ENCODE data around the gene ATF7IP2. TPM values are rescaled to one million over a fixed set of nuclear protein-coding genes. Genes with fewer than 3 reads are reported as not detected.
"Not testable (repeated sequence)": the region's sequence is repeated elsewhere in the genome, so short reads cannot be mapped to it uniquely, and the experiment has no call there.

ATF7IP2 gene
- total RNA-seq, 1 experiment from 2014 or later: 25.2 TPM

GRCh38 chr16:10339777-10340732 is 45.8 kb upstream of the ATF7IP2 start:
- no peak for ATAC-seq
- H3K4me1 ChIP-seq (ENCODE audit: control insufficient read depth, insufficient read depth, low read length): no peaks in the 10 kb centered on the region
- H3K36me3 ChIP-seq (ENCODE audit: control insufficient read depth, insufficient read depth, low read length): no peaks in the 10 kb centered on the region
- no peak for DNase-seq (ENCODE audit: low read depth, low spot score)
- intact Hi-C loops (cut with micrococcal nuclease; ENCODE audit: unreplicated experiment): no loop called here
- ChIA-PET CTCF (no interaction called here), POLR2A (no interaction called here)
- in situ Hi-C loops (cut with HindIII; ENCODE audit: low pct_unique_long_range_greater_than_20kb, low sequenced_read_pairs): no loop called here
- H3K4me3 ChIP-seq (ENCODE audit: low read depth in 2 of 2, low read length in 2 of 2): no peak overlapping the region
- H3K27me3 ChIP-seq (ENCODE audit: control insufficient read depth, insufficient read depth, low read length): no peaks in the 10 kb centered on the region
- H3K27ac ChIP-seq (ENCODE audit: low read length): no peak overlapping the region
- H3K9me3 ChIP-seq (ENCODE audit: control insufficient read depth, insufficient read depth, low read depth, low read length): peaks cover 10% of the 10 kb centered on the region; the same call in 1 of the 2 replicates
- TF ChIP-seq REST (IDR thresholded peaks at IDR 0.05; ENCODE audit: insufficient read depth in 1 of 2, low read depth in 2 of 2, low read length in 1 of 2) (no peak), CTCF (IDR thresholded peaks at IDR 0.05) (no peak)
- BruUV-seq (replicated peaks): no TSS peak

- Histone ChIP-seq H3K27ac (ENCODE audit: low read length) (no peak overlapping the region), H3K4me1 (ENCODE audit: control insufficient read depth, insufficient read depth, low read length) (no peaks in the 10 kb centered on the region), H3K36me3 (ENCODE audit: control insufficient read depth, insufficient read depth, low read length) (no peaks in the 10 kb centered on the region), H3K27me3 (ENCODE audit: control insufficient read depth, insufficient read depth, low read length) (no peaks in the 10 kb centered on the region), H3K4me3 (ENCODE audit: low read depth in 2 of 2, low read length in 2 of 2) (no peak overlapping the region), H3K9me3 (ENCODE audit: control insufficient read depth, insufficient read depth, low read depth, low read length) (peaks cover 10% of the 10 kb centered on the region; the same call in 1 of the 2 replicates)
- ChIA-PET CTCF (no interaction called here), POLR2A (interaction anchor here (0.6 kb wide), 1 partner anchor 38 kb away, joined by 6 read pairs; no protein-coding TSS in a partner anchor)
- intact Hi-C loops (cut with micrococcal nuclease; ENCODE audit: unreplicated experiment) (no loop called here), in situ Hi-C loops (cut with HindIII; ENCODE audit: low pct_unique_long_range_greater_than_20kb, low sequenced_read_pairs) (no loop called here)
- no TSS peak for BruUV-seq (replicated peaks)
- DNase-seq (ENCODE audit: low read depth, low spot score) (no peak), ATAC-seq (no peak)
- TF ChIP-seq REST (IDR thresholded peaks at IDR 0.05; ENCODE audit: insufficient read depth in 1 of 2, low read depth in 2 of 2, low read length in 1 of 2) (no peak), POLR2AphosphoS5 (IDR thresholded peaks at IDR 0.05; ENCODE audit: low read depth, low read length) (no peak), CTCF (IDR thresholded peaks at IDR 0.05) (no peak), SIN3A (IDR thresholded peaks at IDR 0.05; ENCODE audit: borderline replicate concordance, insufficient read depth, low read depth, low read length) (no peak), TCF7L2 (IDR thresholded peaks at IDR 0.05; ENCODE audit: low read depth, low read length) (no peak)
Measured at GRCh38 chr16:10343124-10343760, 42.6 kb upstream of the ATF7IP2 start.

GRCh38 chr16:10344699-10345098 is 41.2 kb upstream of the ATF7IP2 start:
- H3K4me3 ChIP-seq (ENCODE audit: low read depth in 2 of 2, low read length in 2 of 2); CTCF ChIA-PET; H3K36me3 ChIP-seq (ENCODE audit: control insufficient read depth, insufficient read depth, low read length); H3K27ac ChIP-seq (ENCODE audit: low read length); in situ Hi-C loops (cut with HindIII; ENCODE audit: low pct_unique_long_range_greater_than_20kb, low sequenced_read_pairs); POLR2A ChIA-PET; H3K4me1 ChIP-seq (ENCODE audit: control insufficient read depth, insufficient read depth, low read length); H3K27me3 ChIP-seq (ENCODE audit: control insufficient read depth, insufficient read depth, low read length); ATAC-seq; DNase-seq (ENCODE audit: low read depth, low spot score); H3K9me3 ChIP-seq (ENCODE audit: control insufficient read depth, insufficient read depth, low read depth, low read length); intact Hi-C loops (cut with micrococcal nuclease; ENCODE audit: unreplicated experiment); BruUV-seq (replicated peaks): not testable (repeated sequence)
